GM12891 (cell line): ENCODE data around the gene ATP2A1.

ENCODE experiments used
- POLR2A ChIP-seq: IDR thresholded peaks from 2 replicates; pipeline ENCODE4 v1.6.1; 2011; ENCODE audit warnings: low read depth, low read length, control low read depth
- POLR2AphosphoS5 ChIP-seq: IDR thresholded peaks from 2 replicates; pipeline ENCODE4 v1.6.1; 2011; ENCODE audit warnings: low read depth, low read length, control low read depth
- TAF1 ChIP-seq: IDR thresholded peaks from 2 replicates; pipeline ENCODE4 v1.6.1; 2011; ENCODE audit warnings: low read depth, low read length, control low read depth

DNA sequence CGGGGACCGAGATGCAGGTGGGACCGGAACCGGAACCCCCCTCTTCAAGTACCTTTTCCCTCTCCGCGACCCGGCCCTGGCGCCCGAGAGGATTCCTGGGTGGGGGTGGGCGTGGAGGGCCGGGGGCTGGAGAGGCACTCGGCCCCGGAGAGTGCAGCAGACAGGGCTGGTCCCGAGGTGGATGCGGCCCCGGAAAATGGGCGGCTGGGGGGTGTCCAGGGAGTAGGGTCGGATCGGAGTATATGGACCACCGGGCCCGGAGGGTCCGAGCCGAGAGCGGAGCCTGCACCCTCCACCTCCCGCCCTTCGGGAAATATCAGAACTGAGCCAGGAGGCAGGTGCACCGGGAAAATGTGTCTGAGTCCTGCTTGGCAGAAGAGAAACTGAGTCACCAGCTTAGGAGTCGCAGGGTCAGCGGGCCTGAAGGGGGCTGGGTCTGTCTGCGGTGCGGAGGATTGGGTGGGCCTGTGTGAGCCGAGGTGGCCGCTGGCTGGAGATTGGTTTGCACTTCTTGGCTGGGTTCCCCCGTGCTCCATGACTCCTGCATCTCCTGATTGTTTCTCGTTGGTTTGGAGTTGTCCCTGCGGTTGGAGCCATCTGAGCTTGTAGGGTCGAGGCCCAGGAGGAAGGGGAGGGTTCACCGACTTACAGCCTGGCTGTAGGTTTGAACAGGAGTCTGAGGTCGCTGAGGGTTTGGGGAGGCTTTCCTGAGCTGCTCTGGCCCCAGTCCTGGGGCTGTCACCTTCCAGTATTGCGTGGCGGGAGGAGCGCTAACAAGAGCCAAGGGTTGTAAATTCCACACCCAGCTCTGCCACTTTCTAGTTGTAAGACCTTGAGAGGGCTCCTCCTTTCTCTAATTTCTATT is 14.1 kb upstream of the ATP2A1 start:
- no peak for TF ChIP-seq POLR2A
- TF ChIP-seq POLR2AphosphoS5: no peak
- no peak for TF ChIP-seq TAF1
